Naive B cell (primary cell): Measurements from ENCODE around the gene CPAMD8. TPM values are rescaled to one million over a fixed set of nuclear protein-coding genes. Genes with fewer than 3 reads are reported as not detected.

Source experiments
- ATAC-seq, 2 donors: fragments of 150-1000 bp; cut with Tn5 transposase; 2 replicates each; pipeline ENCODE4 v1.10.0; 2021; ENCODE audit warnings: low read depth in 2 of 2, mild to moderate bottlenecking in 2 of 2, moderate library complexity in 2 of 2
- DNase-seq: peaks from one replicate; pipeline ENCODE4 v3.0.0; 2022
- H3K27ac Mint-ChIP-seq, 6 donors: one replicate each; pipeline ENCODE4 v1.8.0; 2020 to 2022; ENCODE audit warnings: mild to moderate bottlenecking in 6 of 6, mixed read lengths in 6 of 6, moderate library complexity in 5 of 6, inconsistent platforms in 2 of 6
- H3K27me3 Mint-ChIP-seq, 3 donors: one replicate each; pipeline ENCODE4 v1.8.0; 2021 to 2022; ENCODE audit warnings: mixed read lengths in 3 of 3, mild to moderate bottlenecking in 1 of 3
- H3K36me3 Mint-ChIP-seq, 2 donors: one replicate each; pipeline ENCODE4 v1.8.0; 2020 to 2022; ENCODE audit warnings: mixed read lengths in 2 of 2, inconsistent platforms in 1 of 2, mild to moderate bottlenecking in 1 of 2
- H3K4me1 Mint-ChIP-seq, 3 donors: one replicate each; pipeline ENCODE4 v1.8.0; 2020 to 2022; ENCODE audit warnings: mixed read lengths in 3 of 3, inconsistent platforms in 1 of 3, mild to moderate bottlenecking in 1 of 3, moderate library complexity in 1 of 3
- H3K4me3 Mint-ChIP-seq, 8 donors: one replicate each; pipeline ENCODE4 v1.8.0; 2020 to 2022; ENCODE audit warnings: mild to moderate bottlenecking in 8 of 8, mixed read lengths in 8 of 8, moderate library complexity in 8 of 8, inconsistent platforms in 2 of 8
- H3K9me3 Mint-ChIP-seq, 7 donors: one replicate each; pipeline ENCODE4 v1.8.0; 2020 to 2022; ENCODE audit warnings: mixed read lengths in 7 of 7, mild to moderate bottlenecking in 5 of 7, inconsistent platforms in 2 of 7, moderate library complexity in 1 of 7
- polyA plus RNA-seq, 6 donors: library from polyadenylated mRNA; unstranded; fragments of 300-500 nt; fragmentation: Illumina TruSeq; gene quantifications; one replicate each; pipeline ENCODE4 v1.2.3, GENCODE V29; 2021; ENCODE audit warnings: low read depth in 6 of 6

CPAMD8 gene
- polyA plus RNA-seq, 6 donors from 2014 or later = 0.12 to 0.65 (median 0.35) TPM; not detected in 2

DNA sequence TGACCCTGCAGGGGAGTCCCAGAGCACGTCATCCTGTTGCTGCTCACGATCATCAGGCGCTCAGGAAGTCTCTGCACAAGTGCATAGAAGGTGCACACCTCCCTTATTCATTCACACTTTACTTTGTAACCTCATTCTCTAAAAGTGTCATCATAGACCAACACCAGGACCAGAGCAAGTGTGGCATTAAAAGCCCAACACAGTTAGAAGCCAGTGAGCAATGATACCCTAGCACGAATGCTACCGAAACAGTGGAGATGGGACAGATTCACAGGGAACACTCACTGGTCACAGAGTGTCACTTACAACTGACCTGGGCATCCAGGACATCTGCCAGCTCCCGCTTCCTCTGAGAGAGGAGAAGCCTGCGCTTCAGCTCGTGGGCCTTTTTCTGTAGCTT, 31.6 kb upstream of the CPAMD8 start:
- Mint-ChIP-seq H3K27me3 (no peaks in the 10 kb centered on the region), H3K4me3 (no peak overlapping the region), H3K9me3 (peaks cover 0 to 32% (median 20%) of the 10 kb centered on the region in 7 donors), H3K4me1 (peaks cover 0 to 3% (median 2%) of the 10 kb centered on the region in 3 donors), H3K27ac (peak overlapping the region in 1 of 6 donors; percentile 57), H3K36me3 (peaks cover 33 to 36% of the 10 kb centered on the region in 2 donors)
- ATAC-seq = no peak
- no peak for DNase-seq

DNA sequence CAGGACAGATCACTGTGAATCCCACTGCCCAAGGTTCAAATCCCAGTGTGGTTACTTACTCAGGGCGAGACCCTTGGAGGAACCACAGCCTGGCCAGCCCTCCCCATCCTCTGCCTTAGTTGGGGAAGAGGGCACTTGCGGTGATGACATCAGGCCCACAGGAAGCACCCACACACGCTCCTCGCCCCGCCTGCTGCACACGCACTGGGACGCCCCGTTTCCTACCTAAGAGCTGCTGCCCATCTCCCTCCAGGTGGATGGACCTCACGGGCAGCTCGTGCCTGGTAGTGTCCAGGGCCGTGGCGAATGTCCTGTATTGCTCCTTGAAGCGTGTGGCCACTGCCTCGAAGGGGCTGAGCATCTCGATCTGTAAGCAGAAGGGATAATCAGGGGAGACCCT, 29.0 kb upstream of the CPAMD8 start:
- peaks cover 38 to 42% of the 10 kb centered on the region in 2 donors for H3K36me3 Mint-ChIP-seq
- DNase-seq (no peak), ATAC-seq (no peak)
- H3K4me3 Mint-ChIP-seq = no peak overlapping the region
- H3K4me1 Mint-ChIP-seq = no peaks in the 10 kb centered on the region
- H3K27ac Mint-ChIP-seq = no peak overlapping the region
- peaks cover 0 to 32% (median 20%) of the 10 kb centered on the region in 7 donors for H3K9me3 Mint-ChIP-seq
- H3K27me3 Mint-ChIP-seq = no peaks in the 10 kb centered on the region

DNA sequence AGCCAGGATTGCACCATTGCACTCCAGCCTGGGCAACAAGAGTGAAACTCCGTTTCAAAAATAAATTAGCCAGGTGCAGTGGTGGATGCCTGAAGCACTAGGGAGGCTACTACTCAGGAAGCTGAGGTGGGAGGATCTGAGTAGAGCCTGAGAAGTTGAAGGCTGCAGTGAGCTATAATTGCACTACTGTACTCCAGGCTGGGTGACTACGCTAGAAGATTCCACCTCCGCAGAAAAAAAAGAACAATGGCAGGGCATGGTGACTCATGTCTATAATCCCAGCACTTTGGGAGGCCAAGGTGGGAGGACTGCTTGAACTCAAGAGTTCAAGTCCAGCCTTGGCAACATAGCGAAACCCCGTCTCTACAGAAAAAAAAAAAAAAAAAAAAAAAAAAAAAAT, 28.1 kb upstream of the CPAMD8 start:
- Mint-ChIP-seq H3K27me3 (no peaks in the 10 kb centered on the region), H3K4me3 (no peak overlapping the region), H3K36me3 (peaks cover 31 to 34% of the 10 kb centered on the region in 2 donors), H3K4me1 (no peaks in the 10 kb centered on the region), H3K27ac (no peak overlapping the region), H3K9me3 (peaks cover 0 to 29% (median 20%) of the 10 kb centered on the region in 7 donors)
- ATAC-seq (no peak), DNase-seq (no peak)

DNA sequence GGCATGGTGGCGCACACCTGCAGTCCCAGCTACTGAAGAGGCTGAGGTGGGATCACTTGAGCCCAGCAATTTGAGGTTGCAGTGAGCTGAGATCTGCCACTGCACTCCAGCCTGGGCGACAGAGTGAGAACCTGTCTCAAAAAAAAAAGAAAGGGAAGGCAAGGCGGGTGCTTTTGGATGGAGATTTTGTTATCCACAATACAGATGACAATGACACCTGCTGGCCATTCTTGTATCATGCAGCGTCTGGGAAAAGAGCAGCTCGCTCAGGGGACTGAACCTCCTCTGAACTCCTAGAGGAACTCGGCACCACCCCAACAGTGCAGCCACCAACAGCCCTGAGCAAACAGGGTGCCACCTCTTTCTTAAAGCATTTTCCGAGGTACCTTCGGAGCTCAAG, 25.8 kb upstream of the CPAMD8 start:
- no peaks in the 10 kb centered on the region for H3K4me1 Mint-ChIP-seq
- no peak overlapping the region for H3K27ac Mint-ChIP-seq
- ATAC-seq = no peak
- H3K9me3 Mint-ChIP-seq = peaks cover 0 to 6% (median 0%) of the 10 kb centered on the region in 7 donors
- H3K27me3 Mint-ChIP-seq = no peaks in the 10 kb centered on the region
- no peak for DNase-seq
- peaks cover 9 to 11% of the 10 kb centered on the region in 2 donors for H3K36me3 Mint-ChIP-seq
- no peak overlapping the region for H3K4me3 Mint-ChIP-seq

DNA sequence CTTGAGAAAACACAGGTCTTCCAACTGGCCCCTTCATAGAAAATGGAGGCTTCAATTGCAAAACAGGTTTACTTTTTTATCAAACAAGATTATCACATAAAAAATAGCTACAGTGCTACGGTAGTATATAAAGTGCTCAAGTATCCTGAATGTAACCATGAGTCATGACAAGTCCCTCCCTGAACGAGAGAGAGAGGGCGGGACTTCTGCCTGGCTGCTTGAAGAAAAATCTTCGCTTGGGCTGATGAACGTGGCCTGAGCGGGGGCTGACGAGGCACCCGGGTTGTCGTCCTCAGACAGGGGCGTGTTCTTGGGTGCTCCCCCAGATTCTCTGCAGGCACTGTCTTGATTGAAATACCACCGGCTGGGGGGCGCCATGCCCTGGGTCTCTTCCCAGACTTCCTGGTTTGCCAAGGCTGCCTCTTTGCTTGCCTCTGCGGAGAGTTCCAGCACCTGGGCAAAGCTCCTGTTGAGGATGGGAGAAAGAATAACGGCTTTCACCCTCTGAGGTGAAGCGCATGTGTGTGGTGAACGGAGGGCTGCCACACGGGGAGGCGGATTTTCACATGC, 23.2 kb upstream of the CPAMD8 start:
- peaks cover 4 to 9% of the 10 kb centered on the region in 2 donors for H3K36me3 Mint-ChIP-seq
- no peak for DNase-seq
- H3K27me3 Mint-ChIP-seq = no peaks in the 10 kb centered on the region
- peak overlapping the region in 3 of 6 donors; percentile 44 to 83 (median 76) for H3K27ac Mint-ChIP-seq
- H3K4me1 Mint-ChIP-seq = no peaks in the 10 kb centered on the region
- ATAC-seq = no peak
- H3K9me3 Mint-ChIP-seq = no peaks in the 10 kb centered on the region
- no peak overlapping the region for H3K4me3 Mint-ChIP-seq

DNA sequence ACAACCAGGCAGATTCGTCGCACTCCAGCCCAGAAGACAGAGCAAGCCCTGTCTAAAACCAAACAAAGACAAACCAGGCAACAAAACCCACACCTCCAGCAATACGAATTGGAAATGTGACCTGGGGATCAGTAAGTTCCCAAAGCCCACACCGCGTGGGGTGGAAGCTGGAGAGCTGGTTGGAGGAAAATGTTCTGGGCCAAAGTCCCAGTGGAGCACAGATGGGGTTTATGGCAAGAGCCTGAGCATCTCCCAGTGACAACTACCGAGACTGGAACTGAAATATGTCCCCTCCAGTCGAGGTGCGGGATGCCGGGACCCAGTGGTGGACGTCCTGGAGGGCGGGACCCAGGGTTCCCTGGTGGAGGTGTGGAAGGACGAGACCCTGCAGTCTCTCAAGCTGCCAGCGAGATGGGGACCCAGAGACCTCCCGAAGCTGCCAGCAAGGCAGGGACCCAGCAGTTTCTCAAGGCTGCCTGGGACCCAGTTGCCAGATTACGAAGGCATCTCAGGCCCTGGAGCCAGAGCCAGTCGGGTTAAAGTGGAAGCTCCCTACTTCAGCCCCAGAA, 22.4 kb upstream of the CPAMD8 start:
- H3K4me1 Mint-ChIP-seq = no peaks in the 10 kb centered on the region
- DNase-seq (no peak), ATAC-seq (no peak)
- H3K27me3 Mint-ChIP-seq = no peaks in the 10 kb centered on the region
- H3K36me3 Mint-ChIP-seq = peaks cover 4 to 9% of the 10 kb centered on the region in 2 donors
- no peak overlapping the region for H3K4me3 Mint-ChIP-seq
- no peaks in the 10 kb centered on the region for H3K9me3 Mint-ChIP-seq
- no peak overlapping the region for H3K27ac Mint-ChIP-seq

DNA sequence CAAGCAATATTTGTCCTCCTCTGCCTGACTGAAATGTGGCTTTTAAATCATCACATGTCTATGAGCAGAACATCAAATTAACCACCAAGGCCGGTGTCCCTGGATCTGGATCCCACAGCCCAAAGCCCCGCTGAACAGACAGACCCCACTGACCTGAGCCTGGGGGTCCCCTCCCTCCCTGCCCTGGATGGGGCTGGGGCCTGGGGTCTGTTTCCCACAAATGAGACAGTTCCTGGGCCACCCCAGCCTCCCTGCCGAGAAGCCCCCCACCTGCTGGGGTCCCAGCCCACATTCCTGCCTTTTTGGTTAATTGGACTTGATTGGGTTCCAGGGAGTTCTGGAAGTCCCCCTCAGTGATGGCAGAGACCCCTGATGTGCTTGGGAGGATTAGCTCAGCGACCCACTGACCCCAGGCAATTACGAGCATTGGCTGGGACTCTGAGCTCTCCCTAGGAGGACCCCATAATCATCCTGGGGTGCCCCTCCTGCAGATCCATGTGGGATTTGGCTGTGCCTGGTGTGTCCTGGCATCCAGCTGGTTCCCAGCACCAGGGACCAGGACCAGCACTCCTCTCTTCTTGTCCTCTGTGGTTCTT, 19.4 kb upstream of the CPAMD8 start:
- Mint-ChIP-seq H3K4me3 (no peak overlapping the region), H3K27ac (peak overlapping the region in 1 of 6 donors; percentile 11), H3K36me3 (peaks cover 0 to 1% of the 10 kb centered on the region in 2 donors), H3K4me1 (peaks cover 0 to under 1% (median 0%) of the 10 kb centered on the region in 3 donors), H3K27me3 (peaks cover 0 to 8% (median 3%) of the 10 kb centered on the region in 3 donors), H3K9me3 (no peaks in the 10 kb centered on the region)
- no peak for ATAC-seq
- no peak for DNase-seq

DNA sequence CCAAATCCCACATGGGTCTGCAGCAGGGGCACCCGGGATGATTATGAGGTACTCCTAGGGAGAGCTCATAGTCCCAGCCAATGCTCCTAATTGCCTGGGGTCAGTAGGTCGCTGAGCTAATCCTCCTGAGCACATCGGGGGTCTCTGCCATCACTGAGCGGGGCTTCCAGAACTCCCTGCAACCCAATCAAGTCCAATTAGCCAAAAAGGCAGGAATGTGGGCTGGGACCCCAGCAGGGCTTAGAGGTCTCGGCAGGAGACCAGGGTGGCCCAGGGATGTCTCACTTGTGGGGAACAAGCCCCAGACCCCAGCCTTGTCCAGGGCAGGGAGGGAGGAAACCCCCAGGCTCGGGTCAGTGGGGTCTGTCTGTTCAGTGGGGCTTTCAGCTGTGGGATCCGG, 17.1 kb upstream of the CPAMD8 start:
- H3K27me3 Mint-ChIP-seq = peaks cover 0 to 16% (median 14%) of the 10 kb centered on the region in 3 donors
- H3K27ac Mint-ChIP-seq = peak overlapping the region in 1 of 6 donors; percentile 91
- peaks cover 0 to 5% (median 0%) of the 10 kb centered on the region in 3 donors for H3K4me1 Mint-ChIP-seq
- H3K4me3 Mint-ChIP-seq = no peak overlapping the region
- no peaks in the 10 kb centered on the region for H3K36me3 Mint-ChIP-seq
- DNase-seq = no peak
- H3K9me3 Mint-ChIP-seq = no peaks in the 10 kb centered on the region
- no peak for ATAC-seq

DNA sequence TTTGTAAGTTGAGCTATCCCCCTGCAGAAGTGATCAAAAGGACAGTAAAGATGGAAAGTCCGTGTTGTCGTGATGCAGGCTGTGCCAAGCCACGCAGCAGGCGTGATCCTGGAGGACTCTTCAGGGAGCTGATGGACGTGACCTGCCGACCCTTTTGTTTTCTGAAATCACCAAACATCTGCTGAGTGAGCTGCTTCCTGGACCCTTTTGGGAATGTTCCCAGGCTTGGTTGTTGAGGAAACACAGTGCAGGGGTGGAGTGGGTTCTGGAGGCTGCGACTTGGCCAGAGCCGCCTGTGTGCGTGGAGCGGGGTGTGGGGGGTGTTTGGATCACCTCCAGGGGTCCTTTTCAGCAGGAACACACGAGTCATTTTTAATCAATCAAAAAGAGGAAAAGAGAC, 15.4 kb upstream of the CPAMD8 start:
- H3K27ac Mint-ChIP-seq = no peak overlapping the region
- DNase-seq = no peak
- H3K9me3 Mint-ChIP-seq = no peaks in the 10 kb centered on the region
- H3K36me3 Mint-ChIP-seq = no peaks in the 10 kb centered on the region
- H3K27me3 Mint-ChIP-seq = peaks cover 0 to 24% (median 22%) of the 10 kb centered on the region in 3 donors
- H3K4me3 Mint-ChIP-seq = no peak overlapping the region
- ATAC-seq = no peak
- peaks cover 0 to 5% (median 0%) of the 10 kb centered on the region in 3 donors for H3K4me1 Mint-ChIP-seq

DNA sequence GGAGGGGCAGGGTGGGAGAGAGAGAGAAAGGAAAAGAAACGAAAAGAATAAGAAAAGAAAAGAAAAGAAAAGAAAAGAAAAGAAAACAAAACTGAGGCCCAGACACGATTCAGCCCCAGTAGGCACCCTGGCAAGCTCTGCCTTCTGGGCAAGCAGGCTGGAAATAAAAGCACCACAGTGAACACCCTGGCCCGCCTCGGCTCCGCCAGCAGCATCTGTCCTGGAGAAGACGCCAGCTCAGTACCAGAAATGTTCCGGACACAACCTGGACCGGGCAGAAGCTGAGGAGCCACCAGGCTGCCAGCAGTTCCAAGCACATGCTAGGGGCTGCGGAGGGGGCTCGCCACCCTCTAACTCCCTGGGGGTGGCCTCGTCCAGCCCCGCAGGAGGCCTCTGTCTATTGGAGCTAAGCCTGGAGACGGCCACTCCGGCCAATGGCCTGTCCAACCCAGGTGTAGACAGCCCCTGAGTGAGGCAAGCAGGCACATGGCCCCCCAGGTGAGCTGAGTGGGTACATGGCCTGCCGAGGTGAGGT, 11.4 kb upstream of the CPAMD8 start:
- H3K4me1 Mint-ChIP-seq = peaks cover 0 to 5% (median 3%) of the 10 kb centered on the region in 3 donors

DNA sequence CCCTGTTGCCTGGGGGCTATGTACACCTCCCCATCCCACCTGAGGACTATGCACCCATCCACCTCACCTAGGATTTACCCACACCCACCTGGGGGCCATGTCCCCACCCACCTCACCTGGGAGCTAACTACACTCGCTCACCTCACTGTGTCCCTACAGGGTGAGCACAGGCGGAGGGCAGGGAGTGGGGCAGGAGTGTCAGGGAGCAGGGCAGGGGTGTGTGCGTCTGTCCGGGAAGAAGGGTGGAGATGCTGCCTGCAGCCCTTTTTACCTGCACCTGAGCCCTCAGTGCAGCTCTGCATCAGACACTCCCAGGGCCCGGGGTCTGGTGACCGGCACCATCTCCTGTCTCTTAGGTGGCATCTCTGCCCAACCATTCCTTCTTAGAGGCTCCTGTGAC, 10.6 kb upstream of the CPAMD8 start:
- Mint-ChIP-seq H3K27ac (no peak overlapping the region), H3K27me3 (peaks cover 5 to 55% (median 37%) of the 10 kb centered on the region in 3 donors), H3K9me3 (no peaks in the 10 kb centered on the region), H3K36me3 (no peaks in the 10 kb centered on the region), H3K4me1 (peaks cover 0 to 5% (median 3%) of the 10 kb centered on the region in 3 donors), H3K4me3 (no peak overlapping the region)
- no peak for ATAC-seq
- no peak for DNase-seq

More for the DNA sequence above, 11.4 kb upstream of the CPAMD8 start:
- Mint-ChIP-seq H3K9me3 (no peaks in the 10 kb centered on the region), H3K27ac (no peak overlapping the region), H3K36me3 (no peaks in the 10 kb centered on the region), H3K27me3 (peaks cover 0 to 48% (median 29%) of the 10 kb centered on the region in 3 donors), H3K4me3 (no peak overlapping the region)
- ATAC-seq (no peak), DNase-seq (no peak)

DNA sequence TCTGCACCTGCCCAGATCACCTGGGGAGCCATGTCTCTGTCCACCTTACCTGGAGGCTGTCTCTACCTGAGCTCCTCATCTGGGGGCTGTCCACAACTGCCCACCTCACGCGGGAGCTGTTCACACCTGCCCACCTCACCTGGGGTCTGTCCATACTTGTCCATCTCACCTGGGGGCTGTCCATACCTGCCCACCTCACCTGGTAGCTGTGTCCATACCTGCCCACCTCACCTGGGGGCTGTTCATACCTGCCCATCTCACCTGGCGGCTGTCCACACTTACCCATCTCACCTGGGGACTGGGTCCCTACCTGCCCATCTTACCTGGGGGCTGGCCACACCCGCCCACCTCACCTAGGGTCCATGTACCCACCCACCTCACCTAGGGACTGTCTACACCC, 10.0 kb upstream of the CPAMD8 start:
- no peak overlapping the region for H3K27ac Mint-ChIP-seq
- no peak for ATAC-seq
- H3K36me3 Mint-ChIP-seq = no peaks in the 10 kb centered on the region
- no peak overlapping the region for H3K4me3 Mint-ChIP-seq
- DNase-seq = no peak
- H3K9me3 Mint-ChIP-seq = no peaks in the 10 kb centered on the region
- peaks cover 5 to 52% (median 37%) of the 10 kb centered on the region in 3 donors for H3K27me3 Mint-ChIP-seq
- peaks cover 0 to 5% (median 3%) of the 10 kb centered on the region in 3 donors for H3K4me1 Mint-ChIP-seq

DNA sequence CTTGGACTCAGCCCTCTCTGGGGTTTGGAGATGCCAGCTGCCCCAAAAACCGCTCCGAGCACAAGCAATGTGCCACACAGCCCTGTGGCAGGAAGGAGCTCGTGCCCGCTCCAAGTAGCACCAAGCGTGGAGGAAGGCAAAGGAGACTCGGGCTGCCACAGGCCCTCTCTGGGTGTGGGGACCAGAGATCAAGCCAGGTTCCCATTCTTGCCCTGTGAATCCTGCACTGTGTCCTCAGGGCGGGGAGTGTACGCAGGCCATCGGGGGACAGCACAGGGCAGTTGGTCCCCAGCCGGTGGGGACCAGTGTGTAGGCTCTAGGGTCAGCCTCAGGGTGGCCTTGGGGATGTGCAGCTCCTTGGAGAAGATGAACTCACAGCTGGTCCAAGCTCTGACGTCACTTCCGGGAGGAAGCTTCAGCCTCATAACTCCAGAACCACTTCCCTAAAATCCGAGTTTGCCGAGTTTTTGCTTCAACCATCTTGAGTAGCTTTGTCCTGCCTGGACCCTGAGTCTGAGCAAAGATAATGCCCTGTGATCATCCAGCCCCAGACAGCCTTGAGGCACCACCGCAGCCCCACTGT, 9.3 kb upstream of the CPAMD8 start:
- ATAC-seq (no peak), DNase-seq (no peak)
- H3K27ac Mint-ChIP-seq = no peak overlapping the region

More for the DNA sequence above, 9.3 kb upstream of the CPAMD8 start:
- Mint-ChIP-seq H3K36me3 (no peaks in the 10 kb centered on the region), H3K4me3 (no peak overlapping the region), H3K9me3 (no peaks in the 10 kb centered on the region), H3K4me1 (peaks cover 0 to 4% (median 3%) of the 10 kb centered on the region in 3 donors), H3K27me3 (peaks cover 5 to 48% (median 34%) of the 10 kb centered on the region in 3 donors)
